DND-41 (cell line): Measurements from ENCODE around the gene LEMD2.

Source experiments
- EZH2 ChIP-seq: IDR thresholded peaks from 3 replicates; pipeline ENCODE4 v1.6.1; 2012; ENCODE audit warnings: borderline replicate concordance, low read depth, mild to moderate bottlenecking, moderate library complexity, low read length, inconsistent platforms; ENCODE audit not compliant: severe bottlenecking
- TF ChIP-seq, protein P1 (sequence below): IDR thresholded peaks from 2 replicates; pipeline ENCODE4 v1.5.1; 2012; ENCODE audit warnings: borderline replicate concordance, low read length, moderate library complexity, mild to moderate bottlenecking; ENCODE audit not compliant: poor library complexity, severe bottlenecking; ENCODE audit errors: extremely low read depth

DNA sequence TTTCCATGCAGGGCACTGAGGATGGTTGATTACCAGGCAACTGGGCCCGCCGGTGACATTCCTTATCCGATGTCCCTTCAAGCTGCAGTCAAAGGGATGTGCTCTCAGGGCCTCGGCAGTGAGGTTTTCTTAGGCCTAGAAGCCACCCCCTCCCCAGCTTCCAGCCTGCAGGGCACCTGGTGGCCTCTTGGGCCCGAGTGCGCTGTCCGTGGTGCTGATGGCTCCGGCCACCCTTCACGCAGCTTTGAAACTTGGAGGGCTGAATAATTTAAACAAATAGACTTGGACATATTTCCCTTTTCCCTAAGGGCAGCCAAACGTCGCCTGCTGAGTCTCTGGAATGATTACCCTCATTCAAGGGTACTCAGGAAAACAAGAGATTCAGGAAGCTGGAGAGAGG, 23.7 kb upstream of the LEMD2 start:
- TF ChIP-seq, protein P1, sequence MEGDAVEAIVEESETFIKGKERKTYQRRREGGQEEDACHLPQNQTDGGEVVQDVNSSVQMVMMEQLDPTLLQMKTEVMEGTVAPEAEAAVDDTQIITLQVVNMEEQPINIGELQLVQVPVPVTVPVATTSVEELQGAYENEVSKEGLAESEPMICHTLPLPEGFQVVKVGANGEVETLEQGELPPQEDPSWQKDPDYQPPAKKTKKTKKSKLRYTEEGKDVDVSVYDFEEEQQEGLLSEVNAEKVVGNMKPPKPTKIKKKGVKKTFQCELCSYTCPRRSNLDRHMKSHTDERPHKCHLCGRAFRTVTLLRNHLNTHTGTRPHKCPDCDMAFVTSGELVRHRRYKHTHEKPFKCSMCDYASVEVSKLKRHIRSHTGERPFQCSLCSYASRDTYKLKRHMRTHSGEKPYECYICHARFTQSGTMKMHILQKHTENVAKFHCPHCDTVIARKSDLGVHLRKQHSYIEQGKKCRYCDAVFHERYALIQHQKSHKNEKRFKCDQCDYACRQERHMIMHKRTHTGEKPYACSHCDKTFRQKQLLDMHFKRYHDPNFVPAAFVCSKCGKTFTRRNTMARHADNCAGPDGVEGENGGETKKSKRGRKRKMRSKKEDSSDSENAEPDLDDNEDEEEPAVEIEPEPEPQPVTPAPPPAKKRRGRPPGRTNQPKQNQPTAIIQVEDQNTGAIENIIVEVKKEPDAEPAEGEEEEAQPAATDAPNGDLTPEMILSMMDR = peak; percentile 49
- TF ChIP-seq EZH2 = no peak
